Measurements from ENCODE around the gene GRID2. TPM values are rescaled to one million over a fixed set of nuclear protein-coding genes. Genes with fewer than 3 reads are reported as not detected.

GRID2 gene
- total and polyA plus RNA-seq, 9 of the 15 experiments (the other 6 are each of a cell fraction or from before 2014, with no cell fraction given) = 0.04 TPM; not detected in 7

DNA sequence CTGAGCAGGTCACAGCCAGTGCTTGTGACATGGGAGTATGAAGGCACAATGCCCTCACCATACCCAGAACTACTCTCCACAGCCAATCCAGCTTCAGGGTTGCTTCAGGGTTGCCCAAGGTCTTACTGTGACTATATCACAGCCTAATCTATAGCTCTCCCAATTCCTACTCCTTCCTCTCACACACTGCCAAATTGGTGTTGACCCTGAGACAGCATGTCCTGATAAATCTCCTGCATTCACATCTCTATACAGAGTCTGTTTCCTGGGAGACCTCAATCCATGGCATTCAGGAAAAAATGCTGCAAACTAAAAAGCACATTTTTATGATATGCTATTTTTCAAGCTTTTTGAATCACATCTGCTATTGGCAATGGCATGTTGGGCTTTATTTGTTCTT is 456.7 kb downstream of the GRID2 start:
- intact Hi-C loops (cut with micrococcal nuclease) (no loop called here), in situ Hi-C loops (cut with MboI) (no loop called here)
- Histone ChIP-seq H3K27me3 (ENCODE audit: control insufficient read depth in 2 of 2, insufficient read depth in 2 of 2, low read length in 2 of 2) (no peaks in the 10 kb centered on the region), H4K20me1 (replicated peaks; ENCODE audit: control insufficient read depth, insufficient read depth, low read length) (no peaks in the 10 kb centered on the region), H2AFZ (ENCODE audit: low read depth, low read length) (no peak overlapping the region), H3K27ac (ENCODE audit: extremely low read depth, low read depth, low read length) (no peak overlapping the region), H3K9ac (ENCODE audit: insufficient read depth in 1 of 2, low read depth in 2 of 2, low read length in 2 of 2) (no peak overlapping the region), H3K36me3 (ENCODE audit: control insufficient read depth, insufficient read depth, low read length) (no peaks in the 10 kb centered on the region), H3K4me2 (ENCODE audit: insufficient read depth, low read length) (no peak overlapping the region), H3K79me2 (ENCODE audit: control insufficient read depth, insufficient read depth, low read length) (no peaks in the 10 kb centered on the region), H3K9me3 (replicated peaks; ENCODE audit: control insufficient read depth, insufficient read depth, low read depth, low read length) (no peaks in the 10 kb centered on the region), H3K4me3 (no peak overlapping the region), H3K9me1 (ENCODE audit: control insufficient read depth, insufficient read depth, low read length) (no peaks in the 10 kb centered on the region), H3K4me1 (replicated peaks in 1 of 2; ENCODE audit: control insufficient read depth in 2 of 2, insufficient read depth in 2 of 2, low read length in 2 of 2) (no peaks in the 10 kb centered on the region)
- no TSS peak for BruUV-seq (replicated peaks)
- no peak for FAIRE-seq
- ATAC-seq = no peak
- TF ChIP-seq TCF3 (CRISPR knock-in tag; IDR thresholded peaks at IDR 0.05) = no peak
- ChIA-PET CTCF (ENCODE audit: low intra/inter-chr PET ratio) (no interaction called here), POLR2A (no interaction called here)
- no peak for DNase-seq (ENCODE audit: extremely low read depth in 1 of 4, low spot score in 3 of 4)

DNA sequence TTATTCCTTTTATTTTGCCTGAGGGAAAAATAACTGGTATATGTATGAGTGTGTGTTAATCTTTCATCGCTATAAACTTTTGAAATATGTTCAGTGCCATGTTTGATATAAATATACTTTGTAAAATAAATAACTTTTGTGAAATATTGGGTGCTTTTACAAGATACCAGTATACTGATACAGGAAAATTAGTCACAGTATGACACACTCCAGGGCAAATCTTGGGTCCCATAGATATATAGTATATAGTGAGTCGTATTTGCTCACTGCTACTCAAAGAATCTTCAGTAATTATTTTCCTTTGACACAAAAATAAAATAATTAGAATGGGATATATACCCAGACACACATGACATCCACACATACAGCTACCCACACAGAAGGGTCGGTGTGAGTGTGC is 472.3 kb downstream of the GRID2 start:
- Histone ChIP-seq H3K4me2 (ENCODE audit: insufficient read depth, low read length) (no peak overlapping the region), H3K4me1 (replicated peaks in 1 of 2; ENCODE audit: control insufficient read depth in 2 of 2, insufficient read depth in 2 of 2, low read length in 2 of 2) (no peaks in the 10 kb centered on the region), H3K79me2 (ENCODE audit: control insufficient read depth, insufficient read depth, low read length) (no peaks in the 10 kb centered on the region), H3K36me3 (ENCODE audit: control insufficient read depth, insufficient read depth, low read length) (no peaks in the 10 kb centered on the region), H2AFZ (ENCODE audit: low read depth, low read length) (no peak overlapping the region), H3K9ac (ENCODE audit: insufficient read depth in 1 of 2, low read depth in 2 of 2, low read length in 2 of 2) (no peak overlapping the region), H3K27me3 (ENCODE audit: control insufficient read depth in 2 of 2, insufficient read depth in 2 of 2, low read length in 2 of 2) (no peaks in the 10 kb centered on the region), H3K9me1 (ENCODE audit: control insufficient read depth, insufficient read depth, low read length) (no peaks in the 10 kb centered on the region), H3K27ac (ENCODE audit: extremely low read depth, low read depth, low read length) (no peak overlapping the region), H4K20me1 (replicated peaks; ENCODE audit: control insufficient read depth, insufficient read depth, low read length) (no peaks in the 10 kb centered on the region), H3K9me3 (replicated peaks; ENCODE audit: control insufficient read depth, insufficient read depth, low read depth, low read length) (no peaks in the 10 kb centered on the region), H3K4me3 (no peak overlapping the region)
- in situ Hi-C loops (cut with MboI) (no loop called here), intact Hi-C loops (cut with micrococcal nuclease) (no loop called here)
- ChIA-PET CTCF (ENCODE audit: low intra/inter-chr PET ratio) (no interaction called here), POLR2A (no interaction called here)
- no peak for ATAC-seq
- FAIRE-seq = no peak
- no peak for DNase-seq (ENCODE audit: extremely low read depth in 1 of 4, low spot score in 3 of 4)
- BruUV-seq (replicated peaks) = no TSS peak
- 0% methylated on average over 3 of the region's 3 CpGs for WGBS (ENCODE audit: insufficient coverage, low coverage, missing lambda C conversion rate)
- TF ChIP-seq ATF3 (IDR thresholded peaks at IDR 0.05) = no peak
- TF ChIP-seq ATF3 (CRISPR knock-in tag; conservative IDR thresholded peaks at IDR 0.05) = no peak
- TF ChIP-seq SREBF2 (CRISPR knock-in tag; IDR thresholded peaks at IDR 0.05) = no peak
- TF ChIP-seq RAD21 (CRISPR knock-in tag; conservative IDR thresholded peaks at IDR 0.05 in 1 of 2, IDR thresholded peaks at IDR 0.05 in 1 of 2) = no peak
- no peak for TF ChIP-seq NFRKB (IDR thresholded peaks at IDR 0.05; ENCODE audit: low read depth)
- no peak for TF ChIP-seq MTA2 (IDR thresholded peaks at IDR 0.05; ENCODE audit: low read depth)
- TF ChIP-seq CCAR2 (IDR thresholded peaks at IDR 0.05; ENCODE audit: low read depth, low read length) = no peak
- no peak for TF ChIP-seq ZNF253 (CRISPR knock-in tag; conservative IDR thresholded peaks at IDR 0.05)
- TF ChIP-seq RFX7 (CRISPR knock-in tag; IDR thresholded peaks at IDR 0.05) = no peak
- TF ChIP-seq WHSC1 (IDR thresholded peaks at IDR 0.05; ENCODE audit: low read length) = no peak
- TF ChIP-seq ZNF639 (CRISPR knock-in tag; conservative IDR thresholded peaks at IDR 0.05 in 1 of 2, IDR thresholded peaks at IDR 0.05 in 1 of 2) = no peak
- TF ChIP-seq SFPQ (IDR thresholded peaks at IDR 0.05; ENCODE audit: low read depth, low read length) = no peak
